IPS DF 19.7 (cell line): Measurements from ENCODE around the gene SPAG5.

Experiments used
- DNase-seq: peaks from one replicate; pipeline ENCODE4 v3.0.0-alpha.2; 2013; ENCODE audit warnings: low read depth, low spot score

SPAG5 gene

GRCh38 chr17:28598799-28599310, at the start of gene SPAG5:
Gene SPAG5, minus strand, starts transcription at chr17:28599025. Its CDS starts 79 bp downstream, at chr17:28598946.
- DNase-seq = peak; percentile 75

GRCh38 chr17:28646039-28646754, 47.4 kb upstream of the SPAG5 start:
- DNase-seq = no peak

- DNase-seq = no peak
Measured at GRCh38 chr17:28645576-28645939, 46.7 kb upstream of the SPAG5 start.

- DNase-seq = peak; percentile 64
Measured at GRCh38 chr17:28644787-28645575, 46.2 kb upstream of the SPAG5 start, which contains the start of gene BLTP2. Gene BLTP2, minus strand, starts transcription at chr17:28645158. Its CDS starts 102 bp downstream, at chr17:28645056.

- no peak for DNase-seq
Measured at GRCh38 chr17:28643983-28644786, 45.4 kb upstream of the SPAG5 start.

- no peak for DNase-seq
Measured at GRCh38 chr17:28641579-28641978, 42.8 kb upstream of the SPAG5 start.

- no peak for DNase-seq
Measured at GRCh38 chr17:28635506-28635905, 36.7 kb upstream of the SPAG5 start.

GRCh38 chr17:28634206-28634865, 35.5 kb upstream of the SPAG5 start:
- DNase-seq = no peak

- no peak for DNase-seq
Measured at GRCh38 chr17:28626818-28627217, 28.0 kb upstream of the SPAG5 start.

GRCh38 chr17:28624148-28624547, 25.3 kb upstream of the SPAG5 start:
- no peak for DNase-seq

GRCh38 chr17:28623696-28624095, 24.9 kb upstream of the SPAG5 start:
- no peak for DNase-seq

GRCh38 chr17:28622186-28622585, 23.4 kb upstream of the SPAG5 start:
- no peak for DNase-seq

- no peak for DNase-seq
Measured at GRCh38 chr17:28620010-28620409, 21.2 kb upstream of the SPAG5 start.

- DNase-seq = no peak
Measured at GRCh38 chr17:28618464-28618863, 19.6 kb upstream of the SPAG5 start.

- DNase-seq = no peak
Measured at GRCh38 chr17:28616281-28616680, 17.5 kb upstream of the SPAG5 start.

- DNase-seq = no peak
Measured at GRCh38 chr17:28615260-28615940, 16.6 kb upstream of the SPAG5 start.

- no peak for DNase-seq
Measured at GRCh38 chr17:28613931-28614381, 15.1 kb upstream of the SPAG5 start, which contains the start of gene RSKR. Gene RSKR, minus strand, starts transcription at chr17:28614185. Its CDS starts 24 bp downstream, at chr17:28614161.

GRCh38 chr17:28612936-28613872, 14.4 kb upstream of the SPAG5 start:
- DNase-seq = no peak

GRCh38 chr17:28612531-28612930, 13.7 kb upstream of the SPAG5 start:
- DNase-seq = no peak
